DND-41 (cell line): ENCODE data around the gene TWSG1.

ENCODE experiments used
- ATAC-seq: fragments of 200-7000 bp; cut with Tn5 transposase; 3 replicates; pipeline ENCODE4 v1.9.1; 2021; ENCODE audit warnings: low read depth; ENCODE audit not compliant: insufficient read depth
- DNase-seq: peaks from one replicate; pipeline ENCODE4 v3.0.0-alpha.2; 2020
- H2AFZ ChIP-seq: 2 replicates; pipeline ENCODE4 v1.6.0; 2012; ENCODE audit warnings: low read depth, low read length
- H3K27ac ChIP-seq: 2 replicates; pipeline ENCODE4 v1.5.1; 2012; ENCODE audit warnings: low read length, inconsistent platforms
- H3K27me3 ChIP-seq: fragments of 200-600 bp; sonication (generic); 2 replicates; pipeline ENCODE4 v1.6.0; 2012; ENCODE audit warnings: low read length, mild to moderate bottlenecking, inconsistent platforms; ENCODE audit not compliant: insufficient read depth, poor library complexity
- H3K36me3 ChIP-seq: 2 replicates; pipeline ENCODE4 v1.5.1; 2012; ENCODE audit warnings: low read length, inconsistent platforms; ENCODE audit not compliant: insufficient read depth
- H3K4me1 ChIP-seq: 2 replicates; pipeline ENCODE4 v1.5.1; 2012; ENCODE audit warnings: mild to moderate bottlenecking, low read length; ENCODE audit not compliant: insufficient read depth
- H3K4me2 ChIP-seq: 2 replicates; pipeline ENCODE4 v1.6.0; 2012; ENCODE audit warnings: mild to moderate bottlenecking, moderate library complexity, low read length, inconsistent platforms; ENCODE audit not compliant: insufficient read depth
- H3K4me3 ChIP-seq, 2 experiments: fragments of 200-600 bp in 1 of 2; shearing (Covaris generic) in 1 of 2; 2 replicates each; pipeline ENCODE4 v1.5.1; 2012 to 2016; ENCODE audit warnings: inconsistent platforms in 2 of 2, low read length in 2 of 2, mild to moderate bottlenecking in 2 of 2, low read depth in 1 of 2, moderate library complexity in 1 of 2
- H3K79me2 ChIP-seq: 2 replicates; pipeline ENCODE4 v1.6.0; 2012; ENCODE audit warnings: low read length, inconsistent platforms; ENCODE audit not compliant: insufficient read depth
- H3K9ac ChIP-seq: 2 replicates; pipeline ENCODE4 v1.6.0; 2012; ENCODE audit warnings: low read depth, mild to moderate bottlenecking, inconsistent platforms, low read length, moderate library complexity
- H3K9me3 ChIP-seq: 2 replicates; pipeline ENCODE4 v1.5.1; 2012; ENCODE audit warnings: low read length, moderate library complexity, mild to moderate bottlenecking, inconsistent platforms; ENCODE audit not compliant: insufficient read depth, severe bottlenecking
- H4K20me1 ChIP-seq: 2 replicates; pipeline ENCODE4 v1.6.0; 2012; ENCODE audit warnings: low read length; ENCODE audit not compliant: insufficient read depth
- CTCF ChIP-seq: IDR thresholded peaks from 2 replicates; pipeline ENCODE4 v1.5.1; 2012; ENCODE audit warnings: borderline replicate concordance, low read length, moderate library complexity, mild to moderate bottlenecking; ENCODE audit not compliant: poor library complexity, severe bottlenecking; ENCODE audit errors: extremely low read depth
- EZH2 ChIP-seq: IDR thresholded peaks from 3 replicates; pipeline ENCODE4 v1.6.1; 2012; ENCODE audit warnings: borderline replicate concordance, low read depth, mild to moderate bottlenecking, moderate library complexity, low read length, inconsistent platforms; ENCODE audit not compliant: severe bottlenecking

TWSG1 gene

GRCh38 chr18:9418047-9418690 is 83.6 kb downstream of the TWSG1 start:
- no peak for ATAC-seq
- Histone ChIP-seq H3K4me3 (no peak overlapping the region), H4K20me1 (no peaks in the 10 kb centered on the region), H3K36me3 (no peaks in the 10 kb centered on the region), H3K4me1 (no peaks in the 10 kb centered on the region), H3K9ac (no peak overlapping the region), H2AFZ (no peak overlapping the region), H3K4me2 (no peak overlapping the region), H3K27me3 (no peaks in the 10 kb centered on the region), H3K27ac (no peak overlapping the region), H3K79me2 (no peaks in the 10 kb centered on the region), H3K9me3 (no peaks in the 10 kb centered on the region)
- DNase-seq: no peak
- TF ChIP-seq EZH2 (no peak), CTCF (no peak)

DNA sequence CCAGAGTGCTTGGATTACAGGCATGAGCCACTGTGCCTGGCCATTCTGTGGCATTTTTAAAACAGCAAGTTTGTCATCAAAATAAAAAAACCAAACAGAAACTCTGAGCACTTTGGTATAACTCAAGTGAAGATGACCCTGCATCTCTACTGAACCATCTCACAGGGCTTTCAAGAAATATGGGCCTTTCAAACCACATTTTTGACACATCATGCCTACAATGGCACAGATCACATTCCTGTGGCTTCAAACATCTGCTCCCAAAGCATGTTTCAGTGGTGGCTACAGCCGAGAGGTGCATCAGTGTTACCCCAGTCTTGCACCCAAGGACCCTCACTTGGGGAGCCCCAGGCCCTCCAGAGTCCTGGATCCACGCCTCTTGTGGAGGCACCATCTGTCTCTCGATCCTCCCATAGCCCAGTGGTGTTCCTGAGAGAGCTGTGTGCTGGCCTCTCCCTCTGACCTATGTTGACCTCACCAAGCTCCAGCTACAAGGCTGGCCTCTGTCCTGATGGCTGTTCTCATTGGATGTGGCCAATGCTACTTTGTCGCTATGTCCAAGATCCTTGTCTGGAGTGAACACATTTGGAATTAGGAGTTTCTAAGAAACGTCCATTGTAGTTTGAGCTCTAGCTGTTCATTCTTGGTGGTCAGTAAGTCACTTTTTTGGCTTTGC is 85.5 kb downstream of the TWSG1 start:
- no peak for TF ChIP-seq CTCF
- no peak for TF ChIP-seq EZH2
- Histone ChIP-seq H3K27me3 (no peaks in the 10 kb centered on the region), H3K36me3 (no peaks in the 10 kb centered on the region), H4K20me1 (no peaks in the 10 kb centered on the region), H2AFZ (no peak overlapping the region), H3K4me2 (no peak overlapping the region), H3K9ac (no peak overlapping the region), H3K4me1 (no peaks in the 10 kb centered on the region), H3K4me3 (no peak overlapping the region), H3K9me3 (peaks cover 6% of the 10 kb centered on the region), H3K79me2 (no peaks in the 10 kb centered on the region), H3K27ac (no peak overlapping the region)
- DNase-seq (no peak), ATAC-seq (no peak)

DNA sequence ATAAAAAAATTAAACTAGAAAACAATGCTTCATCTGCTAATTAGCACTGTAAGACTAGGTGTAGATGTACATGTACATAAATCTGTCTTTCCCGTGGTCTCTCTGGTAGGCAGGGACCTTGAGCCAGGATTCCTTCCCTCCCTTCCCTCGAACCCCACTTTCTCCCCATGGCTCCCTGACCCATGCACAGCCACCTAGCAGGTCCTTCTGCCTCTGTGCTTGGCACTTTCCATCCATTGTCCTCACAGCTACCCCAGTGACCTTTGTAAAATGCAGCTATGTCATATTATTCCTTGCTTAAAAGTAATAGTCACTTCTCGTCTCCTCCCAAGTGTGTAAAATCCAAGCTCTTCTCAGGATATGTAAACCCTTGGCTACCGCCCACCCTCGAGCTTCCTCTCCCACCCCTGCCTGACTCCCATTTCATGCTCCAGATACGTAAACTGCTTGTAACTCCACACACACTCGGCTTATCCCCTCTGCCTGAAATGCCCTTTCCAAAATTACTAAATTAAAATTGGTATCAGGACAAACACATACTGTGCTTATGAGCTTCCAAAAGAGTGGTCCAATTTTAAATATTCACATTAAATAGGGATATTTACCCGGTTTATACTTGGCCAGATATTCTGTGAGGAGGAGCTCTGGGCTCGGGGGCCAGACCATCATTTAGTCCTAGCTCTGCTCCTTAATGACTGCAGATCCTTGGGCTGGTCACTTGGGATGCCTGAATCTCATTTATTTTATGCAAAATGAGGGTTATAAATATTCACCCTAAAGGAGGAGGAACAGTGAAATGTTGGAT is 86.7 kb downstream of the TWSG1 start:
- Histone ChIP-seq H2AFZ (no peak overlapping the region), H3K27ac (no peak overlapping the region), H3K9ac (no peak overlapping the region), H3K79me2 (no peaks in the 10 kb centered on the region), H3K9me3 (peaks cover 6% of the 10 kb centered on the region), H3K27me3 (no peaks in the 10 kb centered on the region), H3K4me1 (no peaks in the 10 kb centered on the region), H3K36me3 (no peaks in the 10 kb centered on the region), H4K20me1 (no peaks in the 10 kb centered on the region), H3K4me3 (no peak overlapping the region), H3K4me2 (no peak overlapping the region)
- DNase-seq (no peak), ATAC-seq (no peak)
- TF ChIP-seq CTCF (no peak), EZH2 (no peak)
